GM12801 (cell line): ENCODE data around the gene MVB12A.

Experiments used
- CTCF ChIP-seq: IDR thresholded peaks from one replicate; pipeline ENCODE4 v1.5.1; 2011; ENCODE audit warnings: control low read depth; ENCODE audit not compliant: insufficient read length; ENCODE audit errors: extremely low read depth

MVB12A gene

GRCh38 chr19:17454576-17455071 lies 34.8 kb downstream of the MVB12A start:
- TF ChIP-seq CTCF: no peak

- no peak for TF ChIP-seq CTCF
Observed at GRCh38 chr19:17455308-17456123, 35.7 kb downstream of the MVB12A start.

- no peak for TF ChIP-seq CTCF
Observed at GRCh38 chr19:17456127-17456526, 36.3 kb downstream of the MVB12A start.

DNA sequence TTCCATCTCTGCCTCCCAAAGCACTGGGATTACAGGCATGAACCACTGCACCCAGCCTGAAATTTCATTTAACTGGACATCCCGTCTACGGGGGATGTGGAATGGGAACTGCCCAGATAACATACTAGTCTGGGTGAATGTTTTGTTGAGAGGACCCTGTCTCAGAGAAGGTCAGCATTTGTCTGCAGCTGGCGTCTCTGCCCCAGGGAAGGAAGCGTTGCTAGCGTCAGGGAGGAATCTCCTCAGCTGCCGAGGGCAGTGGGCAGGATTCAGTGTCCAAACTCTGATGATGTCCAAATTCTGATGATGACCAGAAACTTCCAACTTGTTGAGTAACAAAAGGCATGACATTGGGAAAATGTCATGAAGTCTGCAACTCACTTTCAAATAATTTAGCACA lies 37.8 kb downstream of the MVB12A start:
- no peak for TF ChIP-seq CTCF

- no peak for TF ChIP-seq CTCF
Observed at GRCh38 chr19:17458970-17459369, 39.1 kb downstream of the MVB12A start.

DNA sequence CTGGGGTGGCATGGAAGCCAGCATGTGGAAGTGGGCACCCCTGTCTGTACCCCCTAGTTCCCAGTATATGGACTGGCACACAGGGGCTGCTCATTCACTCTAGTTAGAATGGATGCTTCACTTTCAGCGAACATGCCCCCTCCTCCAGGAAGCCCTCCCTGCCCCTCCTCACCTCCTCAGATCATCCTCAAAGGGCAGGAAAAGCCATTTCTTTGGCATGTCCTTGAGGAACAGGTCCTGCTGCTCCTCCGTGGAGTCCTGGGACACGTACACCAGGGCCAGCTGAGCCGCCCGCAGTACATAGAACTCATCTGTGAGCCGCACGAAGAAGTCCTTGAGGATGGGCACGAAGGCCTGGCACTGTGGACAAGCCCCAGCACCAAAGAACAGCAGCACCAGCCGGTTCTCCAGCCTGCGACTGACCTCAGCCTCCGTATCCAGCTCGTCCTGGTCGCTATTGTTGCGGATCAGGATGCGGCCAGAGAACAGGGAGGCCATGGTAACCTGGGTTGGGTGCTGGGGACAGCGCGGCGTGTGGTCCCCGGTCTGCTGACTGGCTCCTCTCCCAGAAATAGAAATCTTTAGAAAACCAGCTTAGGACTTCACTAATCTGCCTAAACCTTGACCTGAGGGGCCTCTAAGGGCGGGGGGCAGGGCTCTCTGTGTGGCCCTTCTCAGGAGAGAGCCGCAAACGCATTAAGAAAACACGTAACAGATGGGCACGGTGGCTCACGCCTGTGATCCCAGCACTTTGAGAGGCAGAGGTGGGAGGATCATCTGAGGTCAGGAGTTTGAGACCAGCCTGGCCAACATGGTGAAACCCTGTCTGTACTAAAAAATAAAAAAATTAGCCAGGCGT lies 40.8 kb downstream of the MVB12A start, which contains the start of gene NXNL1:
NXNL1 (minus strand) TSS at position 555 of the 859 bp plus-strand sequence; CDS start at position 498, 57 bp downstream.
- TF ChIP-seq CTCF: no peak

DNA sequence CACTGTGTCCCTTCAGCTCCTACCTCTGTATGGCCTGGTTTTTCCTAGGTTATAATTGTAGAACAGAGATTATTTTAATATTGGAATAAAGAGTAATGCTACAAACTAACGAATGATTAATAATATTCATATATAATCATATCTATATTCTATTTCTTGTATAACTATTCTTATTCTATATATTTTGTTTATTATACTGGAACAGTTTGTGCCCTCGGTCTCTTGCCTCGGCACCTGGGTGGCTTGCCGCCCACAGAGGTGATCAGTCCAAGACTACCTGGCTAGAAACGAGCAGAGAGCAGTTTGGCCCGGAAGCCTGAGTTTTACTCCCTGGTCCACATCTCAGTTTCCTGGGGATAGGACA lies 46.6 kb downstream of the MVB12A start:
- no peak for TF ChIP-seq CTCF
